Inferior parietal cortex (tissue), 1 donor: Measurements from ENCODE around the gene DNPEP.

Experiments
- DNase-seq: peaks from one replicate; pipeline ENCODE4 v3.0.0-alpha.2; 2016; ENCODE audit errors: extremely low spot score

The DNPEP gene

GRCh38 chr2:219387306-219388120 is at the start of gene DNPEP:
Gene DNPEP (minus strand): TSS chr2:219387912. CDS start chr2:219387794, 118 bp downstream.
- peak; percentile 78 for DNase-seq

GRCh38 chr2:219437141-219437540 is 49.4 kb upstream of the DNPEP start:
- no peak for DNase-seq

GRCh38 chr2:219436491-219436890 is 48.8 kb upstream of the DNPEP start:
- no peak for DNase-seq

- no peak for DNase-seq
These were observed 48.0 kb upstream of the DNPEP start for GRCh38 chr2:219435701-219436100.

- no peak for DNase-seq
These were observed 47.2 kb upstream of the DNPEP start, which contains the start of gene SPEG for GRCh38 chr2:219434718-219435525. Gene SPEG (plus strand): TSS chr2:219434843. CDS start chr2:219434978, 135 bp downstream.

- no peak for DNase-seq
These were observed 46.7 kb upstream of the DNPEP start for GRCh38 chr2:219434468-219434717.

GRCh38 chr2:219433666-219434467 is 46.2 kb upstream of the DNPEP start:
- no peak for DNase-seq

- no peak for DNase-seq
These were observed 43.2 kb upstream of the DNPEP start for GRCh38 chr2:219430633-219431615.

- DNase-seq: no peak
These were observed 42.4 kb upstream of the DNPEP start for GRCh38 chr2:219429958-219430606.

GRCh38 chr2:219428469-219428868 is 40.8 kb upstream of the DNPEP start:
- DNase-seq: no peak

- DNase-seq: no peak
These were observed 38.9 kb upstream of the DNPEP start for GRCh38 chr2:219426534-219427136.

GRCh38 chr2:219426068-219426443 is 38.3 kb upstream of the DNPEP start:
- DNase-seq: no peak

GRCh38 chr2:219425238-219426067 is 37.7 kb upstream of the DNPEP start:
- no peak for DNase-seq

GRCh38 chr2:219423652-219424377 is 36.1 kb upstream of the DNPEP start:
- DNase-seq: no peak

- DNase-seq: no peak
These were observed 35.3 kb upstream of the DNPEP start for GRCh38 chr2:219422952-219423534.

GRCh38 chr2:219421323-219421722 is 33.6 kb upstream of the DNPEP start:
- DNase-seq: no peak

- no peak for DNase-seq
These were observed 33.0 kb upstream of the DNPEP start for GRCh38 chr2:219420687-219421086.
